ENCODE data around the gene EXOC4.

EXOC4 gene

GRCh38 chr7:133674079-133674763 is 421.3 kb downstream of the EXOC4 start:
- Histone ChIP-seq H3K9me3 (ENCODE audit: low read depth, low read length) (no peaks in the 10 kb centered on the region), H3K27ac (no peak overlapping the region), H3K36me3 (ENCODE audit: insufficient read depth, low read length) (no peaks in the 10 kb centered on the region), H3K9ac (ENCODE audit: insufficient read length) (no peak overlapping the region), H3K4me3 (no peak overlapping the region)
- TF ChIP-seq POLR2AphosphoS5 (IDR thresholded peaks at IDR 0.05; ENCODE audit: borderline replicate concordance, low read depth, low read length) (no peak), FOXP2 (optimal IDR thresholded peaks at IDR 0.05; ENCODE audit: control extremely low read depth, extremely low read length, insufficient read depth) (no peak), EZH2 (IDR thresholded peaks at IDR 0.05) (no peak)
- no peak for DNase-seq (ENCODE audit: low read depth, low spot score)

GRCh38 chr7:133675510-133676218 is 422.8 kb downstream of the EXOC4 start:
- Histone ChIP-seq H3K9ac (ENCODE audit: insufficient read length) (no peak overlapping the region), H3K4me3 (no peak overlapping the region), H3K27ac (no peak overlapping the region), H3K36me3 (ENCODE audit: insufficient read depth, low read length) (no peaks in the 10 kb centered on the region), H3K9me3 (ENCODE audit: low read depth, low read length) (no peaks in the 10 kb centered on the region)
- TF ChIP-seq POLR2AphosphoS5 (IDR thresholded peaks at IDR 0.05; ENCODE audit: borderline replicate concordance, low read depth, low read length): no peak
- no peak for TF ChIP-seq EZH2 (IDR thresholded peaks at IDR 0.05)
- TF ChIP-seq FOXP2 (optimal IDR thresholded peaks at IDR 0.05; ENCODE audit: control extremely low read depth, extremely low read length, insufficient read depth): no peak
- no peak for DNase-seq (ENCODE audit: low read depth, low spot score)

- Histone ChIP-seq H3K4me3 (no peak overlapping the region), H3K9me3 (ENCODE audit: low read depth, low read length) (no peaks in the 10 kb centered on the region), H3K36me3 (ENCODE audit: insufficient read depth, low read length) (no peaks in the 10 kb centered on the region), H3K27ac (no peak overlapping the region), H3K9ac (ENCODE audit: insufficient read length) (no peak overlapping the region)
- TF ChIP-seq FOXP2 (optimal IDR thresholded peaks at IDR 0.05; ENCODE audit: control extremely low read depth, extremely low read length, insufficient read depth): no peak
- no peak for TF ChIP-seq POLR2AphosphoS5 (IDR thresholded peaks at IDR 0.05; ENCODE audit: borderline replicate concordance, low read depth, low read length)
- TF ChIP-seq EZH2 (IDR thresholded peaks at IDR 0.05): no peak
- DNase-seq (ENCODE audit: low read depth, low spot score): no peak
Observed at GRCh38 chr7:133676805-133677370, 424.0 kb downstream of the EXOC4 start.

- H3K9ac ChIP-seq (ENCODE audit: insufficient read length): no peak overlapping the region
- H3K4me3 ChIP-seq: no peak overlapping the region
- TF ChIP-seq FOXP2 (optimal IDR thresholded peaks at IDR 0.05; ENCODE audit: control extremely low read depth, extremely low read length, insufficient read depth): no peak
- no peak for TF ChIP-seq POLR2AphosphoS5 (IDR thresholded peaks at IDR 0.05; ENCODE audit: borderline replicate concordance, low read depth, low read length)
- TF ChIP-seq EZH2 (IDR thresholded peaks at IDR 0.05): no peak
- H3K27ac ChIP-seq: no peak overlapping the region
- DNase-seq (ENCODE audit: low read depth, low spot score): no peak
- no peaks in the 10 kb centered on the region for H3K9me3 ChIP-seq (ENCODE audit: low read depth, low read length)
- H3K36me3 ChIP-seq (ENCODE audit: insufficient read depth, low read length): no peaks in the 10 kb centered on the region
Observed at GRCh38 chr7:133678137-133678814, 425.4 kb downstream of the EXOC4 start.

- Histone ChIP-seq H3K27ac (no peak overlapping the region), H3K9me3 (ENCODE audit: low read depth, low read length) (no peaks in the 10 kb centered on the region), H3K9ac (ENCODE audit: insufficient read length) (no peak overlapping the region), H3K36me3 (ENCODE audit: insufficient read depth, low read length) (no peaks in the 10 kb centered on the region), H3K4me3 (no peak overlapping the region)
- DNase-seq (ENCODE audit: low read depth, low spot score): no peak
- TF ChIP-seq POLR2AphosphoS5 (IDR thresholded peaks at IDR 0.05; ENCODE audit: borderline replicate concordance, low read depth, low read length): no peak
- TF ChIP-seq FOXP2 (optimal IDR thresholded peaks at IDR 0.05; ENCODE audit: control extremely low read depth, extremely low read length, insufficient read depth): no peak
Observed at GRCh38 chr7:133679977-133680376, 427.1 kb downstream of the EXOC4 start.

- Histone ChIP-seq H3K36me3 (ENCODE audit: insufficient read depth, low read length) (no peaks in the 10 kb centered on the region), H3K4me3 (no peak overlapping the region), H3K9me3 (ENCODE audit: low read depth, low read length) (no peaks in the 10 kb centered on the region), H3K27ac (0 out of 2 replicates have a peak overlapping the region, but pooled peaks have one; percentile 22), H3K9ac (ENCODE audit: insufficient read length) (no peak overlapping the region)
- no peak for DNase-seq (ENCODE audit: low read depth, low spot score)
- TF ChIP-seq EZH2 (IDR thresholded peaks at IDR 0.05) (no peak), FOXP2 (optimal IDR thresholded peaks at IDR 0.05; ENCODE audit: control extremely low read depth, extremely low read length, insufficient read depth) (no peak), POLR2AphosphoS5 (IDR thresholded peaks at IDR 0.05; ENCODE audit: borderline replicate concordance, low read depth, low read length) (no peak)
Observed at GRCh38 chr7:133681529-133681928, 428.7 kb downstream of the EXOC4 start.

- DNase-seq (ENCODE audit: low read depth, low spot score): no peak
- H3K4me3 ChIP-seq: no peak overlapping the region
- H3K9me3 ChIP-seq (ENCODE audit: low read depth, low read length): no peaks in the 10 kb centered on the region
- H3K9ac ChIP-seq (ENCODE audit: insufficient read length): no peak overlapping the region
- no peak for TF ChIP-seq EZH2 (IDR thresholded peaks at IDR 0.05)
- TF ChIP-seq FOXP2 (optimal IDR thresholded peaks at IDR 0.05; ENCODE audit: control extremely low read depth, extremely low read length, insufficient read depth): no peak
- TF ChIP-seq POLR2AphosphoS5 (IDR thresholded peaks at IDR 0.05; ENCODE audit: borderline replicate concordance, low read depth, low read length): no peak
- no peak overlapping the region for H3K27ac ChIP-seq
- no peaks in the 10 kb centered on the region for H3K36me3 ChIP-seq (ENCODE audit: insufficient read depth, low read length)
Observed at GRCh38 chr7:133682364-133683181, 429.7 kb downstream of the EXOC4 start.

All from SK-N-MC (cell line).